Epidermal melanocyte (primary cell): ENCODE measurements around the gene SCO2.
A peak's percentile ranks its signal among the peaks of the same experiment; 100 is the strongest.
"Not testable (repeated sequence)": the region's sequence is repeated elsewhere in the genome, so short reads cannot be mapped to it uniquely, and the experiment has no call there.

ENCODE experiments used
- DNase-seq: peaks from one replicate; pipeline ENCODE4 v3.0.0; 2011; ENCODE audit warnings: low spot score; ENCODE audit not compliant: insufficient read length

Gene SCO2

GRCh38 chr22:50551160-50551752, 25.9 kb upstream of the SCO2 start:
- DNase-seq = no peak

DNA sequence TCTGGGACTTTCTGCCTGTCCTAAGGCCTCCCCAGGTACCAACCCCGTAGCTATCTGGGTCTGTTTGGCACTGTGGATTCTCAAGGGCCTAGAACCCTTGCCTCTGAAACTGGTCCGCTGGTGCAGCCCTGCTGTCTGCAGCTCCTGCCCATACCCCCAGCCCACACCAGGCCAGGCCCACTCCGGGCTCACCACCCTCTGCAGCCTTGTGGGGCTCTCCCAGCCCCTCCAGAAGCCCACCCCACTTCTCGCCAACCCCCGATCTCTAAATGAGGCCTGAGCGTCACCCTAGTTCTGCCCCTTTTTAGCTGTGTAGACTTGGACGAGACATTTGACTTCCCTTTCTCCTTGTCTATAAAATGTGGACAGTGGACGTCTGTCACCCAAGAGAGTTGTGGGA, 25.0 kb upstream of the SCO2 start:
- no peak for DNase-seq

- DNase-seq = no peak
These were observed 23.8 kb upstream of the SCO2 start for GRCh38 chr22:50548921-50549790.

DNA sequence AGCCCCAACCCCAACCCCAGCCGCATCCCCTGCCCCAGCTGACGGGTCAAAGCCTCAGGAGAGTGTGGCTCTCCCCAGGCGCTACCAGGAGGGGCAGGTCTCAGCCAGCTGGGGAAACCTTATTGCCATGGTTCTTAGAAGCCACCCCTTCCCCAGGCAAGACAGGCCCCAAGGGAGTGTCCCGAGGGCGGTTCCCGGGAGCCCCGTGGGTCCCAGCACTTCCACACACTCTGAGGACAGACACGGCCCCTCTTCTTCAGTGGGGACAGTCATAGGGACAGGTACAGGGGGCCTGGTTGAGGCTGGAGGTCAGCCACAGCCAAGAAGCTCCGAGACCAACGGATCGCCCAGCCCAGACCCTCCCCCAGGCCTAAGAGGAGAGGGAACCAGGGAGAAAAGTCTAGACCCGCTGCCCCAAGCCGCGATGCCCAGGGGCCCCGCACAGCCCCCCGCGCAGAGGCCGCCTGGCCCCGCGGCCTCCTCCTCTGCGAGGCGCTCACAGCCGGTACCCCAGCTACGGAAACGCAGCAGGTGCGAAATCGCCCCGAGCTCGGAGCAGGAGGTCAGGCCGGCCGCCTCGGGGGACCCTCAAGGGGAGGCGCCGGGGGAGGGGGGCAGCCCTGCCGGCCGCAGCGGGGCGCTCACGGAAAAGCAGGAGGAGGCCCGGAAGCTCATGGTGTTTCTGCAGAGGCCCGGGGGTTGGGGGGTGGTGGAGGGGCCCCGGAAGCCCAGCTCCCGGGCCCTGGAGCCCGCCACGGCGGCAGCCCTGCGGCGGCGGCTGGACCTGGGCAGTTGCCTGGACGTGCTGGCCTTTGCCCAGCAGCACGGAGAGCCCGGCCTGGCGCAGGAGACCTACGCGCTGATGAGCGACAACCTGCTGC, 22.9 kb upstream of the SCO2 start:
- DNase-seq = peak; percentile 24

- DNase-seq = no peak
These were observed 22.0 kb upstream of the SCO2 start for GRCh38 chr22:50547263-50547985.

DNA sequence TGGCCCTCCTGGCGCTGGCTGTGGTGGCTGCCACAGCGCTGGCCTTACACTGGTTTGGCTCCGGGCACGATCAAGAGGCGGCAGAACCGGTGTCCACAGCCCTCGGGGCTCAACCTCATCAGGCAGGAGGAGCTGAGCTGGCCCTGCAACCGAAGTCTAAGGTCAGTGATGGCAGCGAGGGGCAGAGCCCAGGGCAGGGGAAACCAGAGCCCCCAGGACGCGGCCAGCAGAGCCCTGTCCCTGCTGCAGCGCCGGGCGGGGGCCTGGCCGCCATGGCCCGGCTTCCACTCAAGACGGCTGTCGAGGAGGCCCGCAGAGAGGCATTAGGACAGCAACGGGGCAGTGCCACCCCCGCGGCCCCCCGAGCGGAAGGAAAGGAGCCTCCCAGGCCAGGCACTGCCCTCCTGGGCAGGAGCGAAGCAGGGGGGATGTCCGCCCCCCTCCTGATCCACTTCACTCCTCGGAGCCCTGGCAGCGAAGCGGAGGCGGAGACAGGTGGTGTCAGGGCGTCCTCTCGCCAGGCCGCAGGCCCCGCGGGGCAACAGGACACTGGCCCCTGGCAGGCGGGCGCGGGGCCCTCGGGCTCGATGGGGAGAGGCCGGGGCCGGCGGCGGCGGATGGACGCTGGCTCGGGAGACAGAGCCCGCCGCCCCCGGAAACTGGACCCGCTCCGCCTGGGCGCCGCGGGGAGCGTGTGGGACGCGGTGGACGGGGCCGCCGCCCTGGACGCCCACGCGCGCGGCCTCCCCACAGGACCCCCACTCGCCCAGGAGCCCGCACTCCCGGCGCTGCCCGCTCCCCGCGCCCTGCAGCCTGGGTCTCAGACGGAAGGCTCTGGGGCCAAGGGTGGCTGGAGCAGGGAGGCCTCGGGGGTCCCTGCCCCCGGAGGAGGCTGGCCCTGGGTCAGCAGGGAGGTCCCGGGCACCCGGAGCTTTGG, 21.2 kb upstream of the SCO2 start:
- DNase-seq = no peak

DNA sequence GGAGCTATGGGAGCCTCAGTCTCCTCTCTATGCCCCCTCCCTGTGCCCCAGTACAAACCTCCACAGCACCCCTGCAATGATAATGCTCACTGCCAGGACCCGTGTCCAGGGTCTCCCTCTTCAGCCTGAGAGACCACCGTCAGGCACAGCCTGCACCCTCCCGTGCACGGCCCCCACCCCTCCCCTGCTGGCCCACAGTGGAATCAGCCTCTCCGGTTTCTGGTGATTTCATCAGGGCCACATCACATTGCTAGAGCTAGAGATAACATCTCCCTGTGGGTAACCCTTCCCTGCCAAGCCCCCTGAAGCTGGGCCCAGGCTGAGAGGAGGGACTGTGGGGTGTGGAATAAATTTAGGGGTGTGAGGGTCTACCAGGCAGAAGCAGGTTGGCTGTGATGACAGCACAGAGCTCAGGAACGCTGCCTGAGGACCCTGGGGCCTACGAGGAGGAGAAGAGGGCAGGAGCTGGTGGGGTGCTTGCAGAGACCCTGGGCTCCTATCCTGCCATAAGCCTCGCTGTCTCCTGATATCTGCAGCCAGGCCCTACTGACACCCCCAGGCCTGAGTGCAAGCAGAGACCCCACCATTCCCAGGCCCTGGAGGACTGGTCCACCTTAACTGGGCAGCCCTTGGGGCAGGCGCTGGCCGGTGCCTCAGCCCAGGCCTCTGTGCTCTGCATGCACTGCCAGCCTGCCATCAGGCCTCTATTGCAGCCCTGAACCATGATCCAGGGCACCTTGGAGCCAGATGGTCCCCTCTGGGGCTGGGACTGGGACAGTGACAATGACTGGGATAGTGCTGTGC, 20.3 kb upstream of the SCO2 start, which contains the start of gene KLHDC7B:
Gene KLHDC7B, plus strand, starts transcription at position 378 of the 804 bp plus-strand sequence. Its CDS starts 345 bp downstream, at position 723.
- DNase-seq = peak; percentile 18

DNA sequence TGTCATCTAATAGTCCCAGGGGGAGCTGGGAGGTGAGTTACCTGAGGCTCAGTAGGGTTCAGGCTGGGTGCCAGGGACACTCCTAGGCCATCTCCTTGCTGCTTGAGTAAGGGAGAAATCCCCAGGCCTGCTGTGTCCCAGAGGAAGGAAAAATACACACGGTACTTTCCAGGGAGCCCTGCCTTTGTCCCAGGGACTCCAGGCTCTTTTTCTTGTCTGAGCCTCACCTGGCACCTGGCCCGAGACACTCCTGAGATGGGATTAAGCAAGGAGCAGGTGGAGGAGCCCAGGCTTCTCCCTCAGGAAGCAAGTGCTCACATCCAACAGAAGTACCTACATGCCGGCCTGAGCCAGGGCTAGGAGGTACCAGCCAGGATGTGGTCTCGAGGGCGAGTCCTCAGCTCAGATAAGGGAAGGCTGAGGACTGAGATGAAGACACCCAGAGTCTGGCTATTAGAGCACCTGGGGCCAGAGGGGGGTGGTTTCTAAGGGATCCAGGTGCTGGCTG, 19.4 kb upstream of the SCO2 start:
- DNase-seq = no peak

GRCh38 chr22:50544078-50544745, 18.8 kb upstream of the SCO2 start:
- DNase-seq = peak; percentile 77

DNA sequence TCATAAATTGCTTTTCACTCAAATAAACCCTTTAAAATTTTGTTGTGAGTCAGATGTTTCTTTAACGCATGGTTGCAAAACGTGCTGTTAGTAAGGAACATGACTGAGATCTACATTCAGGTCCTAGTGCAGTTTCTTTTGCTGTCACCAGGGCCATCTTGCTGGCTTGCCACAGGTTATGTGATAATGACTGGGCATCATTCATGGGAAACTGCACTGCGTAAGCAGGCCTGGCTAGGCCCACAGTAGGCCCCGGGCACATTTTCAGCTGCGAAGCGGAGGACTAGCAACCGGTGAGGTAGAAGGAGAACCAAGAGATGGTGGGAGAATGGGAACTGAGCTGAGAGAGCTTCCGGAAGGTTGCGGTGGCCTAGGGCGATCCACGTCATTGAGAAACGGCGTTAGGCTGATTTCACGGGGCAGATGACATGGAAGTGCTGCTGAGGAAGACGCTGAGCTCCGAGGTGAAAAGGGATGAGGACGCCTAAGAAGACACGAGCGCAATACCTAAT, 17.1 kb upstream of the SCO2 start:
- peak; percentile 44 for DNase-seq

DNA sequence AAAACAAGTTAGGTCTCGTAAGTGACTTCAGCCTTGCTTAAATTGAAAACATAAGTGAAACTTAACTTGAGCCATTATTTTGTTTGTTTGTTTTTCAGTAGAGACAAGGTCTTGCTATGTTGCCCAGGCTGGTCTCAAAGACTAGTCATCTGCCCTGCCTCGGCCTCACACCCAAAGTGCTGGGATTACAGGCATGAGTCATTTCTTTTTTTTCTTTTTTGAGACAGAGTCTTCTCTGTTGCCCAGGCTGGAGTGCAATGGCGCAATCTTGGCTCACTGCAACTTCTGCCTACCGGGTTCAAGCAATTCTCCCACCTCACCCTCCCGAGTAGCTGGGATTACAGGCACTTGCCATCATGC, 16.2 kb upstream of the SCO2 start:
- not testable (repeated sequence) for DNase-seq

- DNase-seq = no peak
These were observed 15.0 kb upstream of the SCO2 start for GRCh38 chr22:50540381-50540780.

GRCh38 chr22:50537765-50538164, 12.4 kb upstream of the SCO2 start:
- DNase-seq = no peak

DNA sequence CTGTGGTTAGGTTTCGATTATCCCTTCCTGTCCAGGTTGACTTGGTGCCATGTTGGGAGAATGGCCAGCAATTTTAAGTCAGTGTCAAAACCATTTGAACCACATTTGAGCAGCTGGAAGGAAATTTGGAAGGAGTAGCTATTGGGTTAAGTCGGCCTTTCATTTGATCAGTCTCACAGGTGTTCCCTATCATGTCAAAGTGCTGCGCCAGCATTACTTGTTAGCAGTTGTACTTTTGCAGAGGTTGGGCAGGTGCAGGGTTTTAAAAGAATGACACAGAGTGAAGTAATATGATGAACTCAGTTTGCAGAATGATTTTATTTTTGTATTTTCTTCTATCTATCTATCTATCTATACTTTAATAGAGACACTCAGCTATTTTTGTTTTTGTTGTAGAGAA, 10.8 kb upstream of the SCO2 start:
- DNase-seq = no peak

DNA sequence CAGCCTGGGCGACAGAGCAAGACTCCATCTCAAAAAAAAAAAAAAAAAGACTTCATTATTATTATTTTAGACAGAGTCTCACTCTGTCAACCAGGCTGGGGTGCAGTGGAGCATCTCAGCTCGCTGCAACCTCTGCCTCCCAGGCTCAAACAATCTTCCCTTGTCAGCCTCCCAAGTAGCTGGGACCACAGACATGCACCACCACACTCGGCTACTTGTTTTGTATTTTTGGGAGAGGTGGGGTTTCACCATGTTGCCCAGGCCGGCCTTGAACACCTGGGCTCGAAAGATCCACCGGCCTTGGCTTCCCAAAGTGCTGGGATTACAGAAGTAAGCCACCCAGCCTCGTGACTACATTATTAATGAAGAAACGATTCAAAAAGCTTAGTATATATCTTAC, 9.7 kb upstream of the SCO2 start:
- no peak for DNase-seq

DNA sequence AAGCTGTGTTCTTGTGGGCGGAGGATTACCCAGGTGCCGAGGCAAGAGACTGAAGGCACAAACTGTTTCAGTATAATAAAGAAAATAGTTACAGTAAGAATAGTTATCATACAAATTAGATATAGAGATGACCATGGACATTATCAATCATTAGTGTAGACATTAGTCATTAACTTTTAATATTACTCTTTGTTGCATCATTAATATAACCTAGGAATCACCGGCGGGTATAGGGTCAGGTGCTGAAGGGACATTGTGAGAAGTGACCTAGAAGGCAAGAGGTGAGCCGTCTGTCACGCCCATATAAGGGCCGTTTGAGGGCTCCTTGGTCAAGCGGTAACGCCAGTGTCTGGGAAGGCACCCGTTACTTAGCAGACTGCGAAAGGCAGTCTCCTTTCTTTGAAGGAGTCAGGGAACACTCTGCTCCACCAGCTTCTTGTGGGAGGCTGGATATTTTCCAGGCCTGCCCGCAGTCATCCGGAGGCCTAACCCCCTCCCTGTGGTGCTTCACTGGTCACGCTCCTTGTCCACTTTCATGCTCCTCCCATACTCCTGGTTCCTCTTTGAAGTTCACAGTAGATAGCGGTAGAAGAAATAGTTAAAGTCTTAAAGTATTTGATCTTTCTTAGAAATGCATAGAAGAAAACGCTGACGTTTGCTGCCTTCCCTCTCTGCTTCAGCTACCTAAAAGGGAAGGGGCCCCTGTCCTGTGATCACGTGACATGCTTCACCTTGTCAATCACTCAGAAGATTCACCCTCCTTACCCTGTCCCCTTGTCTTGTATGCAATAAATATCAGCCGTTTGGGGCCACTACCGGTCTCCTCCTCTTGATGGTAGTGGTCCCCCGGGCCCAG, 8.7 kb upstream of the SCO2 start:
- DNase-seq = not testable (repeated sequence)
